PFSK-1 (cell line): ENCODE measurements around the gene FBN3.

Experiments
- FOXP2 ChIP-seq: optimal IDR thresholded peaks from 2 replicates; pipeline ENCODE3; 2011; ENCODE audit warnings: borderline replicate concordance, control low read depth, inconsistent platforms; ENCODE audit not compliant: insufficient read depth; ENCODE audit errors: extremely low read length, extremely low read depth
- POLR2AphosphoS5 ChIP-seq: IDR thresholded peaks from 2 replicates; pipeline ENCODE4 v1.6.1; 2012; ENCODE audit warnings: low read depth, mild to moderate bottlenecking, control low read depth, low read length, moderate library complexity
- REST ChIP-seq, 2 experiments: IDR thresholded peaks; 2 replicates each; pipeline versions ENCODE4 v1.6.1 to v1.8.0; 2011 to 2012; ENCODE audit warnings: low read depth in 2 of 2, low read length in 2 of 2, control low read depth in 1 of 2, inconsistent platforms in 1 of 2, mild to moderate bottlenecking in 1 of 2, moderate library complexity in 1 of 2; ENCODE audit not compliant: insufficient read depth in 1 of 2
- SIN3A ChIP-seq: IDR thresholded peaks from 2 replicates; pipeline ENCODE4 v1.6.1; 2012; ENCODE audit warnings: mild to moderate bottlenecking, low read length, moderate library complexity, borderline replicate concordance; ENCODE audit not compliant: insufficient read depth
- TAF1 ChIP-seq: IDR thresholded peaks from 2 replicates; pipeline ENCODE4 v1.6.1; 2012; ENCODE audit warnings: low read length, control low read depth, borderline replicate concordance; ENCODE audit not compliant: insufficient read depth

The FBN3 gene

GRCh38 chr19:8135946-8136618, 13.3 kb downstream of the FBN3 start:
- no peak for TF ChIP-seq POLR2AphosphoS5
- TF ChIP-seq FOXP2: no peak

- TF ChIP-seq REST (IDR thresholded peaks at IDR 0.05; ENCODE audit: insufficient read depth in 1 of 2, low read depth in 2 of 2, low read length in 2 of 2): no peak
- TF ChIP-seq FOXP2: no peak
- no peak for TF ChIP-seq SIN3A
- TF ChIP-seq POLR2AphosphoS5: no peak
- no peak for TF ChIP-seq TAF1
These were observed 16.4 kb downstream of the FBN3 start for GRCh38 chr19:8132858-8133458.

- TF ChIP-seq POLR2AphosphoS5 (no peak), TAF1 (no peak), FOXP2 (no peak), SIN3A (no peak), REST (IDR thresholded peaks at IDR 0.05; ENCODE audit: insufficient read depth in 1 of 2, low read depth in 2 of 2, low read length in 2 of 2) (no peak)
These were observed 17.9 kb downstream of the FBN3 start for GRCh38 chr19:8131517-8131916.

GRCh38 chr19:8129061-8129618, 20.3 kb downstream of the FBN3 start:
- TF ChIP-seq POLR2AphosphoS5 (no peak), TAF1 (no peak), FOXP2 (no peak), SIN3A (no peak), REST (IDR thresholded peaks at IDR 0.05; ENCODE audit: insufficient read depth in 1 of 2, low read depth in 2 of 2, low read length in 2 of 2) (no peak)

GRCh38 chr19:8128551-8128950, 20.8 kb downstream of the FBN3 start:
- no peak for TF ChIP-seq POLR2AphosphoS5
- no peak for TF ChIP-seq FOXP2
- no peak for TF ChIP-seq TAF1
- no peak for TF ChIP-seq SIN3A
- no peak for TF ChIP-seq REST (IDR thresholded peaks at IDR 0.05; ENCODE audit: insufficient read depth in 1 of 2, low read depth in 2 of 2, low read length in 2 of 2)
